Liver (tissue), 3 donors: ENCODE results near the gene RPS5.

ENCODE experiments used
- ATF3 ChIP-seq: IDR thresholded peaks from 2 replicates; pipeline ENCODE4 v1.6.1; 2016; ENCODE audit warnings: antibody characterized with exemption
- CTCF ChIP-seq: fragments of 150-350 bp; IDR thresholded peaks from 2 replicates; pipeline ENCODE4 v1.5.1; 2017; ENCODE audit warnings: improper control_type of control experiment, low read depth, low read length; ENCODE audit not compliant: missing input control
- EGR1 ChIP-seq, 2 donors: IDR thresholded peaks; 2 replicates each; pipeline ENCODE4 v1.6.1; 2016 to 2018; ENCODE audit warnings: antibody characterized with exemption in 2 of 2, low read depth in 2 of 2
- GABPA ChIP-seq, 2 donors: IDR thresholded peaks in 1 of 2; conservative IDR thresholded peaks in 1 of 2; 2 replicates each; pipeline ENCODE4 v1.6.1; 2016; ENCODE audit warnings: antibody characterized with exemption in 2 of 2, mild to moderate bottlenecking in 1 of 2, moderate library complexity in 1 of 2
- HNF4G ChIP-seq: IDR thresholded peaks from 2 replicates; pipeline ENCODE4 v1.6.1; 2016; ENCODE audit warnings: antibody characterized with exemption
- JUND ChIP-seq, 2 donors: IDR thresholded peaks; 2 replicates each; pipeline ENCODE4 v1.6.1; 2016; ENCODE audit warnings: antibody characterized with exemption in 2 of 2
- MAX ChIP-seq: IDR thresholded peaks from 2 replicates; pipeline ENCODE4 v1.6.1; 2016; ENCODE audit warnings: antibody characterized with exemption
- RAD21 ChIP-seq, 2 donors: IDR thresholded peaks; 2 replicates each; pipeline ENCODE4 v1.6.1; 2016; ENCODE audit warnings: antibody characterized with exemption in 2 of 2, mild to moderate bottlenecking in 2 of 2
- REST ChIP-seq: IDR thresholded peaks from 2 replicates; pipeline ENCODE4 v1.6.1; 2016; ENCODE audit warnings: antibody characterized with exemption, mild to moderate bottlenecking
- RXRA ChIP-seq, 2 donors: IDR thresholded peaks; 2 replicates each; pipeline ENCODE4 v1.6.1; 2017 to 2018; ENCODE audit warnings: antibody characterized with exemption in 2 of 2, mild to moderate bottlenecking in 1 of 2
- SP1 ChIP-seq: IDR thresholded peaks from 2 replicates; pipeline ENCODE4 v1.6.1; 2018; ENCODE audit warnings: antibody characterized with exemption, mild to moderate bottlenecking
- TAF1 ChIP-seq: conservative IDR thresholded peaks from 2 replicates; pipeline ENCODE4 v1.6.1; 2016; ENCODE audit warnings: antibody characterized with exemption, mild to moderate bottlenecking
- YY1 ChIP-seq: IDR thresholded peaks from 2 replicates; pipeline ENCODE4 v1.6.1; 2016; ENCODE audit warnings: antibody characterized with exemption, mild to moderate bottlenecking
- TF ChIP-seq, protein P1 (sequence below): IDR thresholded peaks from 2 replicates; pipeline ENCODE4 v1.6.1; 2016; ENCODE audit warnings: antibody characterized with exemption
- donor health status: healthy.
- donor health status: healthy.

DNA sequence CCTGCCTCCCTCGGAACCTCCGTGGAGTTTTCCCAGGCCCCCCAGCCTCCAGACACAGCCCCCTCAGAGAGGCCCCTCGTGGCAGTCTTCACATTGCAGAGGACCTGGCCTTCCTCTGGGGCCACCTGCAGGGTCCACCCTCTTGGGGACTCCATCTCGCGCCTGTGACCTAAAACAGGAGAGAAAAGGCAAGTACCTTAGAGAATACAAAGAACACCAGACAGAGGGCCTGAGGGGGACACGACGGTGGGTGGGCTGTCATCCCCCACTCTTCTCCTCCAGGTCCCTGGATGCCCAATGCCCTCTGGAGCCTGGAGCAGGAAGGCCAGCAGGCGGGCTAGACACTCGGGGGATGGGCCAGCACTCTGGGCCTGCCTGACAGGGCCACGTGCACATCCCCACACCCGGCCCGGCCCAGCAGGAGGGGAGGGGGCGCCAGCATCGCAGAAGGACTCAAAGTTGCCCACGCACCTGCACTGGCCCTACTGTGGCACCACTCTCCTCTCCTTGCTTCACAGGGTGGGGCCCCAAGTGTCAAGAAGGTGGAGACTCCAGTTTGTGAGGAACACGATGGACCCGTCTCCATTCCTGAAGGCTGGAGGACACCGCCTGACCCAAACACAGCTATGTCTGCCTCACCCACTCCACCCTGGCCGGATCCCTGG is 29.5 kb upstream of the RPS5 start:
- TF ChIP-seq CTCF = no peak
- no peak for TF ChIP-seq RAD21 (IDR thresholded peaks at IDR 0.05)
- TF ChIP-seq TAF1 = no peak
- no peak for TF ChIP-seq JUND (IDR thresholded peaks at IDR 0.05)
- no peak for TF ChIP-seq RXRA (IDR thresholded peaks at IDR 0.05)
- TF ChIP-seq REST = no peak
- no peak for TF ChIP-seq GABPA (IDR thresholded peaks at IDR 0.05 in 1 of 2, conservative IDR thresholded peaks at IDR 0.05 in 1 of 2)
- TF ChIP-seq, protein P1, sequence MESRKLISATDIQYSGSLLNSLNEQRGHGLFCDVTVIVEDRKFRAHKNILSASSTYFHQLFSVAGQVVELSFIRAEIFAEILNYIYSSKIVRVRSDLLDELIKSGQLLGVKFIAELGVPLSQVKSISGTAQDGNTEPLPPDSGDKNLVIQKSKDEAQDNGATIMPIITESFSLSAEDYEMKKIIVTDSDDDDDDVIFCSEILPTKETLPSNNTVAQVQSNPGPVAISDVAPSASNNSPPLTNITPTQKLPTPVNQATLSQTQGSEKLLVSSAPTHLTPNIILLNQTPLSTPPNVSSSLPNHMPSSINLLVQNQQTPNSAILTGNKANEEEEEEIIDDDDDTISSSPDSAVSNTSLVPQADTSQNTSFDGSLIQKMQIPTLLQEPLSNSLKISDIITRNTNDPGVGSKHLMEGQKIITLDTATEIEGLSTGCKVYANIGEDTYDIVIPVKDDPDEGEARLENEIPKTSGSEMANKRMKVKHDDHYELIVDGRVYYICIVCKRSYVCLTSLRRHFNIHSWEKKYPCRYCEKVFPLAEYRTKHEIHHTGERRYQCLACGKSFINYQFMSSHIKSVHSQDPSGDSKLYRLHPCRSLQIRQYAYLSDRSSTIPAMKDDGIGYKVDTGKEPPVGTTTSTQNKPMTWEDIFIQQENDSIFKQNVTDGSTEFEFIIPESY = no peak
- TF ChIP-seq YY1 = no peak
- no peak for TF ChIP-seq SP1
- no peak for TF ChIP-seq EGR1 (IDR thresholded peaks at IDR 0.05; ENCODE audit: low read depth in 2 of 2)
- no peak for TF ChIP-seq MAX
- no peak for TF ChIP-seq ATF3
- TF ChIP-seq HNF4G = no peak
